Smooth muscle cell (in vitro differentiated cells): ENCODE measurements around the gene HLA-DQA1. TPM values are rescaled to one million over a fixed set of nuclear protein-coding genes. Genes with fewer than 3 reads are reported as not detected.

Experiments
- DNase-seq: peaks from one replicate; lab custom pipeline; 2025; ENCODE audit not compliant: unreplicated experiment; lab: John Stamatoyannopoulos, UW
- H2AFZ ChIP-seq: fragments of 200-600 bp; sonication (generic); 2 replicates; pipeline ENCODE4 v1.6.0; 2016; ENCODE audit warnings: antibody characterized with exemption, low read depth, mild to moderate bottlenecking
- H3F3A ChIP-seq: fragments of 200-600 bp; sonication (generic); 2 replicates; pipeline ENCODE4 v1.6.0; 2017; ENCODE audit warnings: antibody characterized with exemption, low read depth
- H3K27ac ChIP-seq: fragments of 200-600 bp; sonication (generic); 2 replicates; pipeline ENCODE4 v1.5.1; 2016; ENCODE audit warnings: low read depth, mild to moderate bottlenecking
- H3K27me3 ChIP-seq: fragments of 200-600 bp; sonication (generic); 2 replicates; pipeline ENCODE4 v1.6.1; 2016; ENCODE audit warnings: low read depth, mild to moderate bottlenecking
- H3K36me3 ChIP-seq: fragments of 200-600 bp; sonication (generic); 2 replicates; pipeline ENCODE4 v1.5.1; 2016; ENCODE audit warnings: low read depth
- H3K4me1 ChIP-seq: fragments of 200-600 bp; sonication (generic); 2 replicates; pipeline ENCODE4 v1.5.1; 2016; ENCODE audit warnings: low read depth
- H3K4me2 ChIP-seq: fragments of 200-600 bp; sonication (generic); 2 replicates; pipeline ENCODE4 v1.6.0; 2016; ENCODE audit warnings: mild to moderate bottlenecking
- H3K4me3 ChIP-seq: fragments of 200-600 bp; sonication (generic); 2 replicates; pipeline ENCODE4 v1.5.1; 2016; ENCODE audit warnings: mild to moderate bottlenecking
- H3K79me2 ChIP-seq: fragments of 200-600 bp; sonication (generic); 2 replicates; pipeline ENCODE4 v1.6.0; 2016; ENCODE audit warnings: low read depth, mild to moderate bottlenecking
- H3K9ac ChIP-seq: fragments of 200-600 bp; sonication (generic); 2 replicates; pipeline ENCODE4 v1.6.0; 2016; ENCODE audit warnings: low read depth
- H3K9me3 ChIP-seq: fragments of 200-600 bp; sonication (generic); replicated peaks from 2 replicates; pipeline ENCODE4 v1.5.1; 2016; ENCODE audit warnings: low read depth
- H4K20me1 ChIP-seq: fragments of 200-600 bp; sonication (generic); 2 replicates; pipeline ENCODE4 v1.6.0; 2016; ENCODE audit warnings: low read depth
- WGBS: methylation state at CpG from one replicate; pipeline ENCODE4 v1.1.7; 2016; ENCODE audit warnings: low lambda C conversion rate; 5-methylcytosine and 5-hydroxymethylcytosine counted together
- polyA plus RNA-seq: library from polyadenylated mRNA; unstranded; fragments of >200 nt; fragmentation: Nextera tagmentation; extraction: Ambion mirVana; gene quantifications from 2 replicates; pipeline ENCODE4 v1.2.1, GENCODE V29; 2016
- total RNA-seq: library from RNA; depleted of rRNA; stranded (reverse); fragments of >200 nt; gene quantifications from 2 replicates; pipeline ENCODE4 v1.2.3, GENCODE V29; 2014
- TF ChIP-seq, protein P1 (sequence below): fragments of 200-600 bp; sonication (generic); IDR thresholded peaks from 2 replicates; pipeline ENCODE4 v1.5.1; 2017; ENCODE audit warnings: borderline replicate concordance, mild to moderate bottlenecking, antibody characterized with exemption; ENCODE audit not compliant: insufficient read depth, poor library complexity, severe bottlenecking

The HLA-DQA1 gene
- total and polyA plus RNA-seq, 2 experiments from 2014 or later: 1.0 TPM; not detected in 1

DNA sequence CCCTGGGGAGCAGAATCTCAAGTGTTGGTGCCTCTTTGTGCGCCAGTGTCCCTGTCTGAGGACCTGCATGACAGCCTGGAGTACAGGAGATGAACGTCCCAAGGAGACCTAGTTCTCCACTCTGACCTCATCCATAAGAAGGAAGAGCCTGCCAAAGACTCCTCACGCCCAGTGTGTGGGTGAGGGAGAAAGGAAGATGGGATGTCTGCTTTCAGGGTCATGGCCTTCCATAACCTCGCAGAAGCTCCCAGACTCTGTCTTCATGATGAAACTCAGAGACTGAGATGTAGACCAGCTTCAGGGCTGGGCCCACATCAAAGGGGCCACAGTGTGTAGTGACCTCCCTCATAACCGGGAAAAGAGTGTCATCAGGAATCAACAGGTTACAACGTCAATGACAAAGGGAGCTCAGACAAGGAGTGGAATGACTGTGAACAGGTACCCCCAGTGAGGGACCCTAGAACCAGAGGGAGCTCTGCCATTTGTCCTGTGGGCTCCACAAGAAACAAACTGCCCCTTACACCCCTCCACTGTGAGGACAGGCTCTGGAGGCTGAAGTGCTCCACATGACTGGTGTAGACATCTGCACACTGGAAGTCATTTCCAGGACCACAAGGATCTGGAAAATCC lies 21.2 kb downstream of the HLA-DQA1 start:
- TF ChIP-seq, protein P1, sequence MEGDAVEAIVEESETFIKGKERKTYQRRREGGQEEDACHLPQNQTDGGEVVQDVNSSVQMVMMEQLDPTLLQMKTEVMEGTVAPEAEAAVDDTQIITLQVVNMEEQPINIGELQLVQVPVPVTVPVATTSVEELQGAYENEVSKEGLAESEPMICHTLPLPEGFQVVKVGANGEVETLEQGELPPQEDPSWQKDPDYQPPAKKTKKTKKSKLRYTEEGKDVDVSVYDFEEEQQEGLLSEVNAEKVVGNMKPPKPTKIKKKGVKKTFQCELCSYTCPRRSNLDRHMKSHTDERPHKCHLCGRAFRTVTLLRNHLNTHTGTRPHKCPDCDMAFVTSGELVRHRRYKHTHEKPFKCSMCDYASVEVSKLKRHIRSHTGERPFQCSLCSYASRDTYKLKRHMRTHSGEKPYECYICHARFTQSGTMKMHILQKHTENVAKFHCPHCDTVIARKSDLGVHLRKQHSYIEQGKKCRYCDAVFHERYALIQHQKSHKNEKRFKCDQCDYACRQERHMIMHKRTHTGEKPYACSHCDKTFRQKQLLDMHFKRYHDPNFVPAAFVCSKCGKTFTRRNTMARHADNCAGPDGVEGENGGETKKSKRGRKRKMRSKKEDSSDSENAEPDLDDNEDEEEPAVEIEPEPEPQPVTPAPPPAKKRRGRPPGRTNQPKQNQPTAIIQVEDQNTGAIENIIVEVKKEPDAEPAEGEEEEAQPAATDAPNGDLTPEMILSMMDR: no peak
- WGBS: 71% methylated on average over 6 of the region's 6 CpGs
- Histone ChIP-seq H3K27ac (no peak overlapping the region), H3K9me3 (no peaks in the 10 kb centered on the region), H3K4me3 (no peak overlapping the region), H3K9ac (no peak overlapping the region), H3K4me1 (no peaks in the 10 kb centered on the region), H2AFZ (no peak overlapping the region), H3K4me2 (no peak overlapping the region), H3F3A (no peaks in the 10 kb centered on the region), H3K27me3 (no peaks in the 10 kb centered on the region), H3K79me2 (no peaks in the 10 kb centered on the region), H3K36me3 (no peaks in the 10 kb centered on the region), H4K20me1 (no peaks in the 10 kb centered on the region)
- DNase-seq: no peak

DNA sequence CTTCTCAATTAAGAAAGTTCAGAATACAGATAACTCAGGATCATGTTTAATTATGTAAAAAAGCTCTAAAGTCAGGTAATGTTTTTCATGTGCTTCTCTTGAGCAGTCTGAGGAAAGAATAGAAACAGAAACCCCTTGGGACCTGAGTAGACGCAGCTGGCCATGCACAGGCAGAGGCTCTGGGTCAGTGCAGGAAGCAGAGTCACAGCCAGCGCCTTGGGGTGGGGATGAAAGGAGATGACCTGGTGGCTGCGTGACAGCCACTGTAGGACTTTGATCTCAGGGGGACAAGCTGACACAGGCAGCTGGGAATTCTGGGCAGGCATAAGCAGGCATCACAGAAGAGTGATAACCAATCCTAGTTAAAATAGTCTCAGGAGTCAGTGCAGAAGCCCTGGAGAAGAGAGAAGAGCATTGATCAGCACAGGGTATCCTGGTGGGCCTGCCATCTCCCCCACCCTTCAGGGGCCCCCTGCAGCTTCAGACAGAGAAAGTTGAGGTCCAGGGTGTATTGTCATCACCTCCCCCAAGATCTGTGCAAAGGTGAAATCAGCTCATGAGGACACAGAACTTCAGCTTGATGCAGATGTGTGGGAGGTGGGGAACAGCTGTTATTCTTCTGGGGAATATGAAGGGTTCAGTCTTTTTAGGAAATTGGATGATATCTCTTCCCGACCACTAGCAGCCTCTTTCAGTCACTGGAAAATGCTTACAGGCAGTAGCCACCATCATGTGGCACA lies 22.8 kb downstream of the HLA-DQA1 start:
- H4K20me1 ChIP-seq: no peaks in the 10 kb centered on the region
- 76% methylated on average over 4 of the region's 4 CpGs for WGBS
- DNase-seq: no peak
- H3K4me1 ChIP-seq: no peaks in the 10 kb centered on the region
- no peaks in the 10 kb centered on the region for H3F3A ChIP-seq
- no peaks in the 10 kb centered on the region for H3K9me3 ChIP-seq
- H3K9ac ChIP-seq: no peak overlapping the region
- H3K27ac ChIP-seq: no peak overlapping the region
- no peak overlapping the region for H2AFZ ChIP-seq
- H3K4me3 ChIP-seq: no peak overlapping the region
- no peaks in the 10 kb centered on the region for H3K79me2 ChIP-seq
- no peaks in the 10 kb centered on the region for H3K27me3 ChIP-seq
- TF ChIP-seq, protein P1: no peak
- H3K36me3 ChIP-seq: no peaks in the 10 kb centered on the region
- no peak overlapping the region for H3K4me2 ChIP-seq

DNA sequence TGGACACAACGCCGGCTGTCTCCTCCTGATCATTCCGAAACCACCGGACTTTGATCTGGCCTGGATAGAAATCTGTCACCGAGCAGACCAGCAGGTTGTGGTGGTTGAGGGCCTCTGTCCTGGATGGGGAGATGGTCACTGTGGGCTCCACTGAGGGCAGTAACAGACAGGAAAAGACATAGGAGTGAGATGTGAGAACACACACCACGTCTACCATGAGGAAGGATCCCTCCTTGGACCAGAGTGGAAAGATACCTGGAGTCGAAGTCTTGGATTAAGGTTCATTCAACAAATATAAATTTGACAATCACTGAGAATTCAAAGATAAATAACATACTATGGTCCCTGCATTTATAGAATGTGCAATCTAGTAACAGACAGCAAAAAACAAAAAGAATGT lies 24.9 kb downstream of the HLA-DQA1 start:
- Histone ChIP-seq H3F3A (no peaks in the 10 kb centered on the region), H3K4me2 (no peak overlapping the region), H3K9me3 (no peaks in the 10 kb centered on the region), H2AFZ (no peak overlapping the region), H3K9ac (no peak overlapping the region), H3K27ac (no peak overlapping the region), H3K36me3 (no peaks in the 10 kb centered on the region), H4K20me1 (no peaks in the 10 kb centered on the region), H3K4me1 (no peaks in the 10 kb centered on the region), H3K79me2 (no peaks in the 10 kb centered on the region), H3K4me3 (no peak overlapping the region), H3K27me3 (no peaks in the 10 kb centered on the region)
- TF ChIP-seq, protein P1: no peak
- 94% methylated on average over 7 of the region's 7 CpGs for WGBS
- no peak for DNase-seq
